K562 (cell line): Measurements from ENCODE around the gene DNASE2. TPM values are rescaled to one million over a fixed set of nuclear protein-coding genes. Genes with fewer than 3 reads are reported as not detected.

ENCODE experiments used
- BRD9 ChIP-seq: fragments of 450-650 bp; IDR thresholded peaks from 2 replicates; pipeline ENCODE4 v1.6.1; 2018; ENCODE audit warnings: low read depth; ENCODE audit not compliant: partially characterized antibody
- DNMT1 ChIP-seq: fragments of 450-650 bp; IDR thresholded peaks from 2 replicates; pipeline ENCODE4 v1.6.1; 2016; ENCODE audit warnings: antibody characterized with exemption, mild to moderate bottlenecking
- E2F3 ChIP-seq: fragments of 250-450 bp; sonication (Bioruptor Pico); IDR thresholded peaks from 2 replicates; pipeline ENCODE4 v1.4.0; 2020; ENCODE audit warnings: mild to moderate bottlenecking
- EGR1 ChIP-seq: fragments of 450-650 bp; conservative IDR thresholded peaks from 2 replicates; pipeline ENCODE4 v1.6.1; 2017; ENCODE audit warnings: mild to moderate bottlenecking
- KLF13 ChIP-seq: fragments of 450-650 bp; IDR thresholded peaks from 2 replicates; pipeline ENCODE4 v1.6.1; 2016; ENCODE audit warnings: missing genetic modification characterization, low read depth, mild to moderate bottlenecking, missing compliant biosample characterization, moderate library complexity, borderline replicate concordance
- MEF2A ChIP-seq: IDR thresholded peaks from 2 replicates; pipeline ENCODE4 v1.6.1; 2011; ENCODE audit warnings: low read depth, mild to moderate bottlenecking, low read length, moderate library complexity; ENCODE audit not compliant: control insufficient read depth
- MTA2 ChIP-seq: fragments of 450-650 bp; IDR thresholded peaks from 2 replicates; pipeline ENCODE4 v1.6.1; 2016; ENCODE audit warnings: low read depth
- MYNN ChIP-seq, 2 experiments: sonication (generic); formaldehyde crosslinking in 1 of 2; IDR thresholded peaks; 2 replicates each; pipeline versions ENCODE4 v1.5.0 to v1.6.1; 2016 to 2020; ENCODE audit warnings: antibody characterized with exemption in 1 of 2, missing genetic modification reagents in 1 of 2
- NEUROD1 ChIP-seq: fragments of 150-350 bp; IDR thresholded peaks from 2 replicates; pipeline ENCODE4 v1.6.1; 2014; ENCODE audit warnings: borderline replicate concordance, low read length, low read depth; ENCODE audit not compliant: partially characterized antibody
- NR3C1 ChIP-seq: sonication (generic); formaldehyde crosslinking; IDR thresholded peaks from 2 replicates; pipeline ENCODE4 v1.8.1; 2022; ENCODE audit warnings: missing genetic modification reagents
- PHB2 ChIP-seq: fragments of 450-650 bp; IDR thresholded peaks from 2 replicates; pipeline ENCODE4 v1.6.1; 2017; ENCODE audit warnings: low read depth
- POLR2G ChIP-seq: fragments of 200-400 bp; formaldehyde crosslinking; IDR thresholded peaks from 2 replicates; pipeline ENCODE4 v1.6.1; 2017; ENCODE audit warnings: low read depth, mild to moderate bottlenecking, antibody characterized with exemption, low read length, moderate library complexity
- TGIF2 ChIP-seq: sonication (generic); formaldehyde crosslinking; IDR thresholded peaks from 2 replicates; pipeline ENCODE4 v1.8.1; 2022; ENCODE audit warnings: mild to moderate bottlenecking, missing genetic modification reagents, moderate library complexity
- TRIM28 ChIP-seq: fragments of 450-650 bp; IDR thresholded peaks from 2 replicates; pipeline ENCODE4 v1.6.1; 2017
- ZBTB17 ChIP-seq: fragments of 450-650 bp; formaldehyde crosslinking; IDR thresholded peaks from 2 replicates; pipeline ENCODE4 v1.4.0; 2020; ENCODE audit warnings: mild to moderate bottlenecking
- ZKSCAN3 ChIP-seq: fragments of 250-450 bp; sonication (Bioruptor Pico); IDR thresholded peaks from 2 replicates; pipeline ENCODE4 v1.4.0; 2020
- ZNF217 ChIP-seq: sonication (generic); formaldehyde crosslinking; IDR thresholded peaks from 2 replicates; pipeline ENCODE4 v1.8.0; 2022; ENCODE audit warnings: mild to moderate bottlenecking, missing genetic modification reagents
- ZNF384 ChIP-seq: IDR thresholded peaks from 2 replicates; pipeline ENCODE4 v1.6.1; 2012; ENCODE audit warnings: low read depth, low read length, improper control_type of control experiment
- ZNF561 ChIP-seq: fragments of 450-650 bp; formaldehyde crosslinking; conservative IDR thresholded peaks from 2 replicates; pipeline ENCODE4 v1.4.0; 2020; ENCODE audit warnings: mild to moderate bottlenecking, moderate library complexity
- ZNF583 ChIP-seq: fragments of 250-450 bp; sonication (Bioruptor Pico); IDR thresholded peaks from 2 replicates; pipeline ENCODE4 v1.4.0; 2020
- ZNF707 ChIP-seq: fragments of 250-450 bp; sonication (Bioruptor Pico); conservative IDR thresholded peaks from 2 replicates; pipeline ENCODE4 v1.8.0; 2022; ENCODE audit warnings: inconsistent platforms, mild to moderate bottlenecking, moderate library complexity
- polyA plus RNA-seq, 8 experiments: library from polyadenylated mRNA; depleted of rRNA in 4 of 8; stranded (reverse) in 5 of 8; unstranded in 3 of 8; fragments of >200 nt; fragmentation: Nextera tagmentation in 2 of 8; fragmentation: Illumina TruSeq in 1 of 8; extraction: Ambion mirVana in 2 of 8; extraction: Trizol in 1 of 8; gene quantifications; 2 replicates each; pipeline versions ENCODE4 v1.2.1 to v1.2.3, GENCODE V29; 2011 to 2014; ENCODE audit warnings: inconsistent platforms in 1 of 8, missing spikeins in 1 of 8
- total RNA-seq, 7 experiments: library from RNA; depleted of rRNA in 6 of 7; stranded (reverse); fragments of >200 nt in 6 of 7; fragmentation: Illumina TruSeq in 2 of 7; extraction: Trizol in 2 of 7; gene quantifications; 2 replicates each; pipeline versions ENCODE4 v1.2.1 to v1.2.3, GENCODE V29; 2011 to 2021; ENCODE audit warnings: low replicate concordance in 1 of 7
- TF ChIP-seq, protein P1 (sequence below): sonication (generic); formaldehyde crosslinking; IDR thresholded peaks from 2 replicates; pipeline ENCODE4 v1.9.0; 2022; ENCODE audit warnings: mild to moderate bottlenecking, missing genetic modification reagents
- TF ChIP-seq, protein P2 (sequence below), 2 experiments: IDR thresholded peaks in 1 of 2; conservative IDR thresholded peaks in 1 of 2; 2 replicates each; pipeline ENCODE4 v1.6.1; 2016; ENCODE audit warnings: low read depth in 2 of 2, mild to moderate bottlenecking in 1 of 2, missing compliant biosample characterization in 1 of 2, missing genetic modification characterization in 1 of 2, moderate library complexity in 1 of 2
- TF ChIP-seq, protein P3 (sequence below): fragments of 250-450 bp; sonication (Bioruptor Pico); IDR thresholded peaks from 2 replicates; pipeline ENCODE4 v1.8.0; 2021; ENCODE audit warnings: mild to moderate bottlenecking, moderate library complexity

DNASE2 gene
- total and polyA plus RNA-seq, 9 of the 15 experiments (the other 6 are each of a cell fraction or from before 2014, with no cell fraction given), result 4.4 to 27.0 (median 20.2) TPM

DNA sequence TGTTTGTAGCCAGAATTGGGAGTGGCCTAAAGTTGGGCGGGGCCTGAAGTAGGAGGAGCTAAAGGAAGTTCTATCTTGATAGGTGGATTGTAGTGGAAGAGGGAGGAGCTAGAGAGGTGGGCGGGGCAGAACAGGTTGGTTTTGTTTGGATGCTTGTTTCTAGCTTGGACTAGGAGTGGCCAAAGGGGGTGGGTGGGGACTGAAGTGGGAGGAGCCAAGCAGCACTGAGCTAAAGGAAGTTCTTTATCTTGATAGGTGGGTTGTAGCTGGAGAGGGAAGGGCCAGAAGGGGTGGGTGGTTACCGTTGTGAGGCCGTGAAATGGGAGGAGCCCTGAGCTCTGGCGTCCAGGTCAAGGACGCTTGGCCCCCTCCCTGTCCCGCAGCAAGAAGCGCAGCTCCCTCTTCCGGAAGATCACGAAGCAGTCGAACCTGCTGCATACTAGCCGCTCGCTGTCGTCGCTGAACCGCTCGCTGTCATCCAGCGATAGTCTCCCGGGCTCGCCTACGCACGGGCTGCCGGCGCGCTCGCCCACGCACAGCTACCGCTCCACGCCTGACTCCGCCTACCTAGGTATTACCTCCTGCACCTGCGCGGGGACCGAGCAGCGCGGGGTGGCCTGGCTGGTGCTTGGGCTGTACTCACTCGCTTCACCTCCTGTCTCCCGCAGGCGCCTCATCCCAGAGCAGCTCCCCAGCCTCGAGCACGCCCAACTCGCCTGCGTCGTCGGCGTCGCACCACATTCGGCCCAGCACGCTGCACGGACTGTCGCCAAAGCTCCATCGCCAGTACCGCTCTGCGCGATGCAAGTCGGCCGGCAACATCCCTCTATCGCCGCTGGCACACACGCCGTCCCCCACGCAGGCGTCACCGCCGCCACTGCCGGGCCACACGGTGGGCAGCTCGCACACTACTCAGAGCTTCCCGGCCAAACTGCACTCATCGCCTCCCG is 8.0 kb downstream of the DNASE2 start (continued):
- TF ChIP-seq, protein P1, sequence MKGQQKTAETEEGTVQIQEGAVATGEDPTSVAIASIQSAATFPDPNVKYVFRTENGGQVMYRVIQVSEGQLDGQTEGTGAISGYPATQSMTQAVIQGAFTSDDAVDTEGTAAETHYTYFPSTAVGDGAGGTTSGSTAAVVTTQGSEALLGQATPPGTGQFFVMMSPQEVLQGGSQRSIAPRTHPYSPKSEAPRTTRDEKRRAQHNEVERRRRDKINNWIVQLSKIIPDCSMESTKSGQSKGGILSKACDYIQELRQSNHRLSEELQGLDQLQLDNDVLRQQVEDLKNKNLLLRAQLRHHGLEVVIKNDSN, result 0 out of 2 replicates have a peak, but pooled peaks have one; percentile 5
- TF ChIP-seq ZNF561 (CRISPR knock-in tag) (no peak), MYNN (IDR thresholded peaks at IDR 0.05) (no peak), MYNN (CRISPR knock-in tag; IDR thresholded peaks at IDR 0.05) (no peak), BRD9 (no peak), POLR2G (peak; percentile 69), ZKSCAN3 (CRISPR knock-in tag) (no peak), NR3C1 (CRISPR knock-in tag) (no peak), E2F3 (no peak), EGR1 (peak; percentile 56), MTA2 (no peak), KLF13 (tag) (no peak), ZNF707 (CRISPR knock-in tag) (no peak), TGIF2 (CRISPR knock-in tag) (no peak), ZNF217 (no peak), MEF2A (no peak), NEUROD1 (no peak), ZNF384 (0 out of 2 replicates have a peak, but pooled peaks have one; percentile 21), DNMT1 (no peak), ZBTB17 (CRISPR knock-in tag) (no peak), PHB2 (no peak), ZNF583 (no peak), TRIM28 (0 out of 2 replicates have a peak, but pooled peaks have one; percentile 34)
- TF ChIP-seq, protein P2, sequence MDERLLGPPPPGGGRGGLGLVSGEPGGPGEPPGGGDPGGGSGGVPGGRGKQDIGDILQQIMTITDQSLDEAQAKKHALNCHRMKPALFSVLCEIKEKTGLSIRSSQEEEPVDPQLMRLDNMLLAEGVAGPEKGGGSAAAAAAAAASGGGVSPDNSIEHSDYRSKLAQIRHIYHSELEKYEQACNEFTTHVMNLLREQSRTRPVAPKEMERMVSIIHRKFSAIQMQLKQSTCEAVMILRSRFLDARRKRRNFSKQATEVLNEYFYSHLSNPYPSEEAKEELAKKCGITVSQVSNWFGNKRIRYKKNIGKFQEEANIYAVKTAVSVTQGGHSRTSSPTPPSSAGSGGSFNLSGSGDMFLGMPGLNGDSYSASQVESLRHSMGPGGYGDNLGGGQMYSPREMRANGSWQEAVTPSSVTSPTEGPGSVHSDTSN (CRISPR knock-in tag; IDR thresholded peaks at IDR 0.05; ENCODE audit: low read depth), result no peak
- TF ChIP-seq, protein P2 (tag; conservative IDR thresholded peaks at IDR 0.05; ENCODE audit: low read depth), result no peak
- TF ChIP-seq, protein P3, sequence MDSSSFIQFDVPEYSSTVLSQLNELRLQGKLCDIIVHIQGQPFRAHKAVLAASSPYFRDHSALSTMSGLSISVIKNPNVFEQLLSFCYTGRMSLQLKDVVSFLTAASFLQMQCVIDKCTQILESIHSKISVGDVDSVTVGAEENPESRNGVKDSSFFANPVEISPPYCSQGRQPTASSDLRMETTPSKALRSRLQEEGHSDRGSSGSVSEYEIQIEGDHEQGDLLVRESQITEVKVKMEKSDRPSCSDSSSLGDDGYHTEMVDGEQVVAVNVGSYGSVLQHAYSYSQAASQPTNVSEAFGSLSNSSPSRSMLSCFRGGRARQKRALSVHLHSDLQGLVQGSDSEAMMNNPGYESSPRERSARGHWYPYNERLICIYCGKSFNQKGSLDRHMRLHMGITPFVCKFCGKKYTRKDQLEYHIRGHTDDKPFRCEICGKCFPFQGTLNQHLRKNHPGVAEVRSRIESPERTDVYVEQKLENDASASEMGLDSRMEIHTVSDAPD (CRISPR knock-in tag), result no peak
